ENCODE data around the gene DDX47.

Gene DDX47

GRCh38 chr12:12788131-12788530, 25.0 kb upstream of the DDX47 start:
- DNase-seq (ENCODE audit: low read depth) = no peak
- in situ Hi-C loops (cut with HindIII; ENCODE audit: low sequenced_read_pairs) = no loop called here
- TF ChIP-seq CTCF (IDR thresholded peaks at IDR 0.05; ENCODE audit: low read depth, low read length, missing control alignments) = no peak
- H3K4me3 ChIP-seq (ENCODE audit: low read depth, low read length) = no peak overlapping the region

DNA sequence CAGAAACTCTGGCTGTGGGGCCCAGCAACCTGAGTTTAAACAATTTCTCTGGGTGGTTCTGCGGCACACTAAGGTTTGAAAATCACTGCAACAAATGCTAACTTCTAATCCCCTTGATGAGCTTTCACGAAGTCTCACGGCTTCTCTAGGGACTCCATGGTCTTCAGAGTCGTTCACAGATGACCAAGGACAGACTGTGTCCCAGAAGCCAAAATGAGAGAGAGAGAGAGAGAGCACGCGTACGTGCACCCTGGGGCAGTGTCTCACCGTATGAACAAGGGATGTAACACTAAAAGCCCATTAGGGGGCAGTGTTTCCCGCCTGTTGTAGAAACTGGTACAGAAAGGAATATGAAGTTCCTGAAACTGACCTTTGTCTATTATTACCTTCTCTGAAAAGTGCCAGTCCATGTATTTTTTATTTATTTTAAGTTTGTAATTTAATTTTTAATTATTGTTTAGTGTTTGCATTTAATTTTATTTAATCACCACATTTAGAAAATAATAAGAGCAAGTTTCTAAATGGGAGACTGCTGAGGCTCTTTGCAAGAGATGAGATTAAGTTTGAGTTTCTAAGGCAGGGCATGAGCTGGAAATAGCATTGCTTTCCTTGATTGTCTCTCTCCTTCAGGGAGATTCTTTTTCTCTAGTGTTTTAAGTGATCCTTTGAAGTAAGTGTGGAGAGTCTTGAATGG, 24.3 kb upstream of the DDX47 start:
- in situ Hi-C loops (cut with HindIII; ENCODE audit: low sequenced_read_pairs) = no loop called here
- no peak overlapping the region for H3K4me3 ChIP-seq (ENCODE audit: low read depth, low read length)
- TF ChIP-seq CTCF (IDR thresholded peaks at IDR 0.05; ENCODE audit: low read depth, low read length, missing control alignments) = peak; percentile 75
- peak; percentile 59 for DNase-seq (ENCODE audit: low read depth)

- in situ Hi-C loops (cut with HindIII; ENCODE audit: low sequenced_read_pairs) = no loop called here
Observed at GRCh38 chr12:12790956-12791355, 22.2 kb upstream of the DDX47 start.

GRCh38 chr12:12791756-12792369, 21.3 kb upstream of the DDX47 start:
- in situ Hi-C loops (cut with HindIII; ENCODE audit: low sequenced_read_pairs) = no loop called here
- TF ChIP-seq CTCF (IDR thresholded peaks at IDR 0.05; ENCODE audit: low read depth, low read length, missing control alignments) = no peak
- H3K4me3 ChIP-seq (ENCODE audit: low read depth, low read length) = peak overlapping the region; percentile 14
- DNase-seq (ENCODE audit: low read depth) = peak; percentile 71

More at GRCh38 chr12:12790956-12791355, 22.2 kb upstream of the DDX47 start:
- no peak overlapping the region for H3K4me3 ChIP-seq (ENCODE audit: low read depth, low read length)
- no peak for DNase-seq (ENCODE audit: low read depth)
- no peak for TF ChIP-seq CTCF (IDR thresholded peaks at IDR 0.05; ENCODE audit: low read depth, low read length, missing control alignments)

DNA sequence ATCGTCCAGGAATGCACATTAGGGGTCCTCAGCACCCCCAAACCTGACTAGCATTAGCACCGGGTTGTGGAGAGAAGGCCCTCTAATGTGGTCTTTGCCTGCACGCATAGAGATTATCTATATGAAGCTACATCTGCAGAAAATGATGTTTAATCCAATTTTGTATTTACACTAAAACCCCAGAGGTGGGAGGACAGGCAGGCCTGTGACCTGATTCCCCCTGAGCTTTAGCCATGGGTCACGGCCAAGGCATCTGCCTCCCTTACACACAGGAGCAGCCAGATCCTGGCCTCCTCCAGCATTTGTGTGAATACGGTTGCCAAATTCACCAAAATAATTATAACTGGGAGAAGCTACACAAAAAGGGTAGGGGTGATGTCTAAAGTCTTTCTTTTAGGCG, 20.7 kb upstream of the DDX47 start:
- H3K4me3 ChIP-seq (ENCODE audit: low read depth, low read length) = no peak overlapping the region
- no peak for TF ChIP-seq CTCF (IDR thresholded peaks at IDR 0.05; ENCODE audit: low read depth, low read length, missing control alignments)
- no peak for DNase-seq (ENCODE audit: low read depth)
- in situ Hi-C loops (cut with HindIII; ENCODE audit: low sequenced_read_pairs) = no loop called here

DNA sequence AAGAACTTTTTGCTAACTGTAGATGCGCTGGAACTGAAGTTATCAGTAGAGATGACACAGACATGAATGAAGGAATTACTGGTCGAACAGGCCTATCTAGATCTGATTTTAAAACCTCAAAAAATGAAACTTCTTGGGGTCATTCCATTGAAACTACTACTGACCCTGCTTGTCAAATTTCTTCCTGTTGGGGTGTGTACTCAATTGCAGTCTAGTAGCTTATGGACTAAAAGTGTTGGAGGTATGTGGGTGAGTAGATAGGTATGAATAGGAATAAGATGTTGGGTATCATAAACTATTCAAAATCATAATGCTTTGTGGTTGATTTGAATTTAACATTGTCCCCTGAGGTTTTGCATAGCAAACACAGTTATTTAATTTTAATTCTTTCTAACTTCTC, 18.5 kb upstream of the DDX47 start:
- H3K4me3 ChIP-seq (ENCODE audit: low read depth, low read length) = no peak overlapping the region
- TF ChIP-seq CTCF (IDR thresholded peaks at IDR 0.05; ENCODE audit: low read depth, low read length, missing control alignments) = no peak
- in situ Hi-C loops (cut with HindIII; ENCODE audit: low sequenced_read_pairs) = no loop called here
- no peak for DNase-seq (ENCODE audit: low read depth)
